H1 (cell line): ENCODE data around the gene RRH. TPM values are rescaled to one million over a fixed set of nuclear protein-coding genes. Genes with fewer than 3 reads are reported as not detected.

Experiments used
- FOSL1 ChIP-seq: IDR thresholded peaks from 2 replicates; pipeline ENCODE4 v1.6.1; 2011; ENCODE audit warnings: mild to moderate bottlenecking, low read depth, low read length, moderate library complexity; ENCODE audit not compliant: insufficient read depth
- SP2 ChIP-seq: IDR thresholded peaks from 2 replicates; pipeline ENCODE4 v1.6.1; 2012; ENCODE audit warnings: mild to moderate bottlenecking, low read length, inconsistent platforms
- polyA plus RNA-seq, 7 experiments: library from polyadenylated mRNA; depleted of rRNA in 3 of 7; stranded (reverse) in 5 of 7; unstranded in 2 of 7; fragments of >200 nt in 5 of 7; fragments of 200-250 nt in 2 of 7; gene quantifications; 1 replicate in 5 of 7; 2 replicates in 1 of 7; 4 replicates in 1 of 7; pipeline versions ENCODE4 v1.2.1 to v1.2.3, GENCODE V29; 2011 to 2013; ENCODE audit warnings: missing spikeins in 2 of 7, mixed read lengths in 2 of 7
- total RNA-seq: library from RNA; stranded (reverse); fragmentation: NEBNext Ultra II Directional; extraction: Animal tissue kit (Norgen Biotek cat#: 25700); gene quantifications from 2 replicates; pipeline ENCODE4 v1.2.1, GENCODE V29; 2021

The RRH gene
- total and polyA plus RNA-seq, 2 of the 8 experiments (the other 6 are each of a cell fraction or from before 2014, with no cell fraction given), result 0.38 TPM; not detected in 1

GRCh38 chr4:109820563-109820962 lies 7.2 kb upstream of the RRH start (continued):
- TF ChIP-seq FOSL1 (no peak), SP2 (no peak)
